Astrocyte (in vitro differentiated cells and primary cell): ENCODE results near the gene IGHMBP2. TPM values are rescaled to one million over a fixed set of nuclear protein-coding genes. Genes with fewer than 3 reads are reported as not detected.

Experiments
- DNase-seq: peaks from one replicate; pipeline ENCODE4 v3.0.0-alpha.2; 2010; ENCODE audit warnings: low read depth
- FAIRE-seq: peaks from 2 replicates; lab custom pipeline; 2011; peaks lifted over from hg19 to GRCh38; lab: Jason Lieb, UNC
- H2AFZ ChIP-seq: 2 replicates; pipeline ENCODE4 v1.6.0; 2012; ENCODE audit warnings: low read depth, low read length, inconsistent platforms
- H3K27ac ChIP-seq: 2 replicates; pipeline ENCODE4 v1.5.1; 2011; ENCODE audit warnings: low read depth, low read length, inconsistent platforms
- H3K27me3 ChIP-seq: 2 replicates; pipeline ENCODE4 v1.6.0; 2011; ENCODE audit warnings: low read length, inconsistent platforms; ENCODE audit not compliant: insufficient read depth
- H3K36me3 ChIP-seq: 2 replicates; pipeline ENCODE4 v1.5.1; 2011; ENCODE audit warnings: low read length, inconsistent platforms; ENCODE audit not compliant: insufficient read depth
- H3K4me1 ChIP-seq: 2 replicates; pipeline ENCODE4 v1.5.1; 2011; ENCODE audit warnings: low read length, inconsistent platforms; ENCODE audit not compliant: insufficient read depth
- H3K4me2 ChIP-seq: 2 replicates; pipeline ENCODE4 v1.6.0; 2012; ENCODE audit warnings: low read length, inconsistent platforms
- H3K4me3 ChIP-seq: 2 replicates; pipeline ENCODE4 v1.5.1; 2011; ENCODE audit warnings: low read depth, mild to moderate bottlenecking, low read length, inconsistent platforms; ENCODE audit not compliant: insufficient read depth
- H3K79me2 ChIP-seq: 2 replicates; pipeline ENCODE4 v1.6.0; 2012; ENCODE audit warnings: mild to moderate bottlenecking, low read length, inconsistent platforms; ENCODE audit not compliant: insufficient read depth
- H3K9ac ChIP-seq: 2 replicates; pipeline ENCODE4 v1.6.0; 2012; ENCODE audit warnings: mild to moderate bottlenecking, low read length, inconsistent platforms
- H3K9me3 ChIP-seq: 2 replicates; pipeline ENCODE4 v1.5.1; 2012; ENCODE audit warnings: low read depth, mild to moderate bottlenecking, low read length, inconsistent platforms; ENCODE audit not compliant: insufficient read depth
- H4K20me1 ChIP-seq: 2 replicates; pipeline ENCODE4 v1.6.0; 2012; ENCODE audit warnings: low read length, inconsistent platforms; ENCODE audit not compliant: insufficient read depth
- H3K27ac Mint-ChIP-seq: one replicate; pipeline ENCODE4 v1.8.0; 2021; ENCODE audit warnings: mild to moderate bottlenecking, mixed read lengths; ENCODE audit not compliant: unreplicated experiment
- H3K27me3 Mint-ChIP-seq: one replicate; pipeline ENCODE4 v1.8.0; 2021; ENCODE audit warnings: low read depth, mixed read lengths; ENCODE audit not compliant: unreplicated experiment
- H3K36me3 Mint-ChIP-seq: one replicate; pipeline ENCODE4 v1.8.0; 2021; ENCODE audit warnings: low read depth, mixed read lengths; ENCODE audit not compliant: unreplicated experiment
- H3K4me1 Mint-ChIP-seq: one replicate; pipeline ENCODE4 v1.8.0; 2021; ENCODE audit warnings: low read depth, mixed read lengths; ENCODE audit not compliant: unreplicated experiment
- H3K4me3 Mint-ChIP-seq: one replicate; pipeline ENCODE4 v1.8.0; 2021; ENCODE audit warnings: mild to moderate bottlenecking, moderate library complexity, mixed read lengths; ENCODE audit not compliant: unreplicated experiment
- H3K9me3 Mint-ChIP-seq: one replicate; pipeline ENCODE4 v1.8.0; 2021; ENCODE audit warnings: mild to moderate bottlenecking, mixed read lengths; ENCODE audit not compliant: unreplicated experiment
- CTCF ChIP-seq: IDR thresholded peaks from 2 replicates; pipeline ENCODE4 v1.5.1; 2011; ENCODE audit warnings: low read depth, mild to moderate bottlenecking, inconsistent platforms, low read length, moderate library complexity; ENCODE audit not compliant: insufficient read depth
- EZH2 ChIP-seq: IDR thresholded peaks from 2 replicates; pipeline ENCODE4 v1.6.1; 2012; ENCODE audit warnings: mild to moderate bottlenecking, low read length, inconsistent platforms; ENCODE audit not compliant: insufficient read depth
- total RNA-seq: library from RNA; stranded (reverse); gene quantifications from 2 replicates; pipeline ENCODE4 v1.2.1, GENCODE V29; 2021

The IGHMBP2 gene
- total RNA-seq, 1 donor from 2014 or later = 14.0 TPM

- H3K36me3 Mint-ChIP-seq = peaks cover 14% of the 10 kb centered on the region
- Histone ChIP-seq H3K27ac (no peak overlapping the region), H3K4me1 (no peaks in the 10 kb centered on the region), H3K4me2 (no peak overlapping the region), H2AFZ (no peak overlapping the region), H3K36me3 (no peaks in the 10 kb centered on the region), H4K20me1 (peaks cover 8% of the 10 kb centered on the region), H3K27me3 (no peaks in the 10 kb centered on the region), H3K9ac (no peak overlapping the region), H3K9me3 (no peaks in the 10 kb centered on the region), H3K4me3 (no peak overlapping the region), H3K79me2 (no peaks in the 10 kb centered on the region)
- no peaks in the 10 kb centered on the region for H3K27me3 Mint-ChIP-seq
- H3K4me1 Mint-ChIP-seq = no peaks in the 10 kb centered on the region
- no peaks in the 10 kb centered on the region for H3K9me3 Mint-ChIP-seq
- TF ChIP-seq EZH2 (no peak), CTCF (no peak)
- FAIRE-seq (no peak), DNase-seq (no peak)
- no peak overlapping the region for H3K4me3 Mint-ChIP-seq
- H3K27ac Mint-ChIP-seq = no peak overlapping the region
Measured at GRCh38 chr11:68936358-68936636, 32.6 kb downstream of the IGHMBP2 start.

GRCh38 chr11:68936676-68937620 lies 33.3 kb downstream of the IGHMBP2 start:
- H3K27me3 Mint-ChIP-seq = no peaks in the 10 kb centered on the region
- Histone ChIP-seq H3K27ac (no peak overlapping the region), H3K9me3 (no peaks in the 10 kb centered on the region), H3K4me3 (no peak overlapping the region), H4K20me1 (peaks cover 8% of the 10 kb centered on the region), H3K4me2 (no peak overlapping the region), H3K36me3 (no peaks in the 10 kb centered on the region), H3K79me2 (no peaks in the 10 kb centered on the region), H3K9ac (no peak overlapping the region), H3K27me3 (no peaks in the 10 kb centered on the region), H3K4me1 (no peaks in the 10 kb centered on the region), H2AFZ (no peak overlapping the region)
- FAIRE-seq (no peak), DNase-seq (no peak)
- no peak overlapping the region for H3K27ac Mint-ChIP-seq
- TF ChIP-seq CTCF (no peak), EZH2 (no peak)
- no peaks in the 10 kb centered on the region for H3K9me3 Mint-ChIP-seq
- H3K36me3 Mint-ChIP-seq = peaks cover 13% of the 10 kb centered on the region
- no peaks in the 10 kb centered on the region for H3K4me1 Mint-ChIP-seq
- no peak overlapping the region for H3K4me3 Mint-ChIP-seq

- Histone ChIP-seq H3K79me2 (no peaks in the 10 kb centered on the region), H2AFZ (no peak overlapping the region), H4K20me1 (peaks cover under 1% of the 10 kb centered on the region), H3K27me3 (no peaks in the 10 kb centered on the region), H3K36me3 (no peaks in the 10 kb centered on the region), H3K9me3 (no peaks in the 10 kb centered on the region), H3K27ac (no peak overlapping the region), H3K4me3 (no peak overlapping the region), H3K4me2 (no peak overlapping the region), H3K9ac (no peak overlapping the region), H3K4me1 (no peaks in the 10 kb centered on the region)
- TF ChIP-seq CTCF = no peak
- no peak for TF ChIP-seq EZH2
- H3K4me3 Mint-ChIP-seq = no peak overlapping the region
- DNase-seq (no peak), FAIRE-seq (no peak)
- no peaks in the 10 kb centered on the region for H3K27me3 Mint-ChIP-seq
- peaks cover 2% of the 10 kb centered on the region for H3K4me1 Mint-ChIP-seq
- no peak overlapping the region for H3K27ac Mint-ChIP-seq
- H3K36me3 Mint-ChIP-seq = peaks cover 8% of the 10 kb centered on the region
- no peaks in the 10 kb centered on the region for H3K9me3 Mint-ChIP-seq
Measured at GRCh38 chr11:68938088-68938487, 34.4 kb downstream of the IGHMBP2 start.
